Stomach smooth muscle (tissue), 2 donors: ENCODE results near the gene DYRK1B.
"Not testable (repeated sequence)": the region's sequence is repeated elsewhere in the genome, so short reads cannot be mapped to it uniquely, and the experiment has no call there.

Experiments used
- H3K27ac ChIP-seq: one replicate; pipeline ENCODE4 v1.7.0; 2013; ENCODE audit warnings: mild to moderate bottlenecking, low read length, inconsistent platforms
- H3K27me3 ChIP-seq, 2 donors: one replicate each; pipeline ENCODE4 v1.7.0; 2013; ENCODE audit warnings: low read length in 2 of 2; ENCODE audit not compliant: insufficient read depth in 2 of 2, control insufficient read depth in 1 of 2
- H3K36me3 ChIP-seq, 2 donors: one replicate each; pipeline ENCODE4 v1.7.0; 2013; ENCODE audit warnings: low read length in 2 of 2; ENCODE audit not compliant: control insufficient read depth in 2 of 2, insufficient read depth in 2 of 2
- H3K4me1 ChIP-seq: one replicate; pipeline ENCODE4 v1.7.0; 2013; ENCODE audit warnings: low read length; ENCODE audit not compliant: control insufficient read depth, insufficient read depth
- H3K4me3 ChIP-seq, 2 donors: one replicate each; pipeline ENCODE4 v1.7.0; 2013; ENCODE audit warnings: low read length in 2 of 2
- H3K9ac ChIP-seq, 2 donors: one replicate each; pipeline ENCODE4 v1.7.0; 2013; ENCODE audit warnings: low read length in 2 of 2, mild to moderate bottlenecking in 1 of 2
- H3K9me3 ChIP-seq, 2 donors: one replicate each; pipeline ENCODE4 v1.7.0; 2013; ENCODE audit warnings: low read length in 2 of 2; ENCODE audit not compliant: control insufficient read depth in 2 of 2
- donor health status: healthy.
- donor health status: Pancreatic carcinoma.

The DYRK1B gene

GRCh38 chr19:39823686-39824085 is 10.3 kb downstream of the DYRK1B start:
- Histone ChIP-seq H3K27ac (peak overlapping the region; percentile 67), H3K27me3 (no peaks in the 10 kb centered on the region), H3K4me1 (peaks cover 18% of the 10 kb centered on the region), H3K9ac (peak overlapping the region; percentile 77 to 94), H3K9me3 (no peaks in the 10 kb centered on the region), H3K36me3 (peaks cover 4 to 14% of the 10 kb centered on the region in 2 donors), H3K4me3 (peak overlapping the region; percentile 77 to 95)

GRCh38 chr19:39820696-39821095 is 13.3 kb downstream of the DYRK1B start:
- no peak overlapping the region for H3K4me3 ChIP-seq
- H3K9me3 ChIP-seq: no peaks in the 10 kb centered on the region
- no peaks in the 10 kb centered on the region for H3K27me3 ChIP-seq
- H3K27ac ChIP-seq: no peak overlapping the region
- peaks cover 2 to 3% of the 10 kb centered on the region in 2 donors for H3K36me3 ChIP-seq
- H3K4me1 ChIP-seq: peaks cover 18% of the 10 kb centered on the region
- H3K9ac ChIP-seq: no peak overlapping the region

- Histone ChIP-seq H3K27me3 (no peaks in the 10 kb centered on the region), H3K4me3 (no peak overlapping the region), H3K9me3 (no peaks in the 10 kb centered on the region), H3K27ac (no peak overlapping the region), H3K4me1 (peaks cover 14% of the 10 kb centered on the region), H3K9ac (no peak overlapping the region), H3K36me3 (peaks cover 2 to 3% of the 10 kb centered on the region in 2 donors)
Measured at GRCh38 chr19:39819786-39820185, 14.2 kb downstream of the DYRK1B start.

- peaks cover 9% of the 10 kb centered on the region for H3K4me1 ChIP-seq
- peaks cover 2 to 3% of the 10 kb centered on the region in 2 donors for H3K36me3 ChIP-seq
- no peak overlapping the region for H3K4me3 ChIP-seq
- H3K27ac ChIP-seq: no peak overlapping the region
- H3K9me3 ChIP-seq: no peaks in the 10 kb centered on the region
- no peak overlapping the region for H3K9ac ChIP-seq
- H3K27me3 ChIP-seq: no peaks in the 10 kb centered on the region
Measured at GRCh38 chr19:39818626-39819097, 15.3 kb downstream of the DYRK1B start.

GRCh38 chr19:39817888-39818561 is 15.9 kb downstream of the DYRK1B start:
- no peak overlapping the region for H3K27ac ChIP-seq
- H3K9ac ChIP-seq: no peak overlapping the region
- H3K36me3 ChIP-seq: peaks cover 3% of the 10 kb centered on the region in 2 donors
- H3K4me1 ChIP-seq: peaks cover 5% of the 10 kb centered on the region
- H3K4me3 ChIP-seq: no peak overlapping the region
- no peaks in the 10 kb centered on the region for H3K27me3 ChIP-seq
- H3K9me3 ChIP-seq: no peaks in the 10 kb centered on the region

GRCh38 chr19:39816287-39817048 is 17.5 kb downstream of the DYRK1B start:
- Histone ChIP-seq H3K4me1 (no peaks in the 10 kb centered on the region), H3K27ac (no peak overlapping the region), H3K9ac (no peak overlapping the region), H3K4me3 (no peak overlapping the region), H3K36me3 (peaks cover 3% of the 10 kb centered on the region in 2 donors), H3K9me3 (no peaks in the 10 kb centered on the region), H3K27me3 (no peaks in the 10 kb centered on the region)

GRCh38 chr19:39814595-39814994 is 19.4 kb downstream of the DYRK1B start:
- no peaks in the 10 kb centered on the region for H3K4me1 ChIP-seq

GRCh38 chr19:39814111-39814510 is 19.9 kb downstream of the DYRK1B start:
- not testable (repeated sequence) for H3K4me3 ChIP-seq, H3K4me1 ChIP-seq, H3K9ac ChIP-seq

More at GRCh38 chr19:39814595-39814994, 19.4 kb downstream of the DYRK1B start:
- peaks cover 3% of the 10 kb centered on the region in 2 donors for H3K36me3 ChIP-seq
- no peak overlapping the region for H3K4me3 ChIP-seq
- H3K9ac ChIP-seq: no peak overlapping the region
- H3K27ac ChIP-seq: no peak overlapping the region
- no peaks in the 10 kb centered on the region for H3K9me3 ChIP-seq
- no peaks in the 10 kb centered on the region for H3K27me3 ChIP-seq

GRCh38 chr19:39813264-39813993 is 20.5 kb downstream of the DYRK1B start:
- peaks cover 3% of the 10 kb centered on the region in 2 donors for H3K36me3 ChIP-seq
- no peak overlapping the region for H3K27ac ChIP-seq
- H3K27me3 ChIP-seq: no peaks in the 10 kb centered on the region
- H3K9me3 ChIP-seq: no peaks in the 10 kb centered on the region
- no peak overlapping the region for H3K4me3 ChIP-seq
- no peak overlapping the region for H3K9ac ChIP-seq
- no peaks in the 10 kb centered on the region for H3K4me1 ChIP-seq

More at GRCh38 chr19:39814111-39814510, 19.9 kb downstream of the DYRK1B start:
- not testable (repeated sequence) for H3K36me3 ChIP-seq, H3K27me3 ChIP-seq, H3K27ac ChIP-seq, H3K9me3 ChIP-seq

GRCh38 chr19:39811064-39811463 is 22.9 kb downstream of the DYRK1B start:
- H3K4me1 ChIP-seq: no peaks in the 10 kb centered on the region
- no peaks in the 10 kb centered on the region for H3K27me3 ChIP-seq
- H3K4me3 ChIP-seq: no peak overlapping the region
- H3K9ac ChIP-seq: no peak overlapping the region
- H3K27ac ChIP-seq: no peak overlapping the region
- H3K36me3 ChIP-seq: peaks cover 0 to 2% of the 10 kb centered on the region in 2 donors
- no peaks in the 10 kb centered on the region for H3K9me3 ChIP-seq
